ENCODE measurements around the gene ADAMTS3.
"Not testable (repeated sequence)": the region's sequence is repeated elsewhere in the genome, so short reads cannot be mapped to it uniquely, and the experiment has no call there.

The ADAMTS3 gene

DNA sequence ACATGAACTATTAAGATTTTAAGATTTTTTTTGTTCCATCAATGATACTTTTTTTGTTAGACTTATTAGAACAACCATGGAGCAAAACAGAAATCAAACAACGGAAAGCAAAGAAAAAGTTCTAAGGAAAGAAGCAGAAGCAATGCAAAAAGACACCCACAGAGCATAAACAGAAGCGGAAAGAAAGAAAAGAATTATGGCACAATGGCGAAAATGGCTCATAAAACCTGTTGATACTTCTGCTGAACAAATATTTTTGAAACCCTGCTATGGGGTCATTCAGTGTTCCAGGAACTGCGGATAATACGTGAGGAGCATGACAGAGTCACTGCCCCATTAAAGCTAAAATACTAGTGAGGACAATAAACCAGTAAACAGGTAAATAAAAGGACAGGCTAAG, 138.0 kb downstream of the ADAMTS3 start:
- H3K27me3 ChIP-seq (ENCODE audit: control insufficient read depth in 1 of 2, insufficient read depth in 2 of 2, low read length in 2 of 2): no peaks in the 10 kb centered on the region
- no peaks in the 10 kb centered on the region for H3K4me1 ChIP-seq (ENCODE audit: insufficient read depth, low read length)
- no peak overlapping the region for H3K4me3 ChIP-seq (ENCODE audit: low read depth in 1 of 2, low read length in 2 of 2)
- H3K36me3 ChIP-seq (ENCODE audit: insufficient read depth, low read length): no peaks in the 10 kb centered on the region
- H3K9me3 ChIP-seq (ENCODE audit: low read length): no peaks in the 10 kb centered on the region
- no peak overlapping the region for H3K9ac ChIP-seq (ENCODE audit: low read length)
- H3K27ac ChIP-seq (ENCODE audit: low read depth, low read length): no peak overlapping the region

DNA sequence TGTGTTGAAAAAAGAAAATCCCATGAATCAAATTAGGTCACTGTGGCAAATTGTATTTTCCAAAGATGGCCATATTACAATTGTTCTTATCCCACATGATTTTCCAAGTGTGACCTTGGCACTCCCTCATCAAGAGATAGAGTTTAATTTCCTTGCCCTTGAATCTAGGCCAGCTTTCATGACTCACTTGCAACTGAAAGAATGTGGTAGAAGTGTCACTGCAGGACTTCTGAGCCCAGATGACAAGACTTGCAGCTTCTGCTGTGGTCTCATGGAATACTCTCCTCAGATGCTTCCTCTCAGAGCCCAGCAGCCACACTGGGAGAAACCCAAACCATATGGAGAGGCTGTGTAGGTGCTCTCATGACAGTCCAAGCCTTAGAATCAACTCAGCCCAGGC, 139.0 kb downstream of the ADAMTS3 start:
- no peaks in the 10 kb centered on the region for H3K27me3 ChIP-seq (ENCODE audit: control insufficient read depth in 1 of 2, insufficient read depth in 2 of 2, low read length in 2 of 2)
- H3K9me3 ChIP-seq (ENCODE audit: low read length): no peaks in the 10 kb centered on the region
- no peak overlapping the region for H3K9ac ChIP-seq (ENCODE audit: low read length)
- H3K27ac ChIP-seq (ENCODE audit: low read depth, low read length): no peak overlapping the region
- H3K36me3 ChIP-seq (ENCODE audit: insufficient read depth, low read length): no peaks in the 10 kb centered on the region
- no peaks in the 10 kb centered on the region for H3K4me1 ChIP-seq (ENCODE audit: insufficient read depth, low read length)
- H3K4me3 ChIP-seq (ENCODE audit: low read depth in 1 of 2, low read length in 2 of 2): no peak overlapping the region

DNA sequence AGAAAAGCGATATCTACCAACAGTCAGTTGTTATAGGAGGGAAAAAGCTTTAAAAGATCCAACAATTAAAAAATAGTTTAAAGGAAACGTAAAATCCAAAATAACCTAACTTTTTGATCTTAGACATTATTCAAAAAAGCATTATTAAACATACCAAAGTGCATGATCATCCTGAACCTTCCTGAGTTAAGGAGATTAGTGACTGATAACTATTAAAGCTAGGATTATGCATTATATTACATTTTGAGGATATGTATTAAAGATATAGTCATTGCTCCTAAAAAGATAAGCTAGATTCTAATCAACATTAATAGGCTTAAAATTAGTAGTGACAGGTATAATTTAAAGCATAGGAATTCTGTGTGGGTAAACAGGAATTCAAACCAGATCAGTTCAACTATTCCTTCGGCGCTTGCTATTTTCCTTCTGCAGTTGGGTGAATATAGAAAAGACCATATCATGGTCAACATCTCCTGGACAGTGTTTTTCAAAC, 139.6 kb downstream of the ADAMTS3 start:
- no peaks in the 10 kb centered on the region for H3K4me1 ChIP-seq (ENCODE audit: insufficient read depth, low read length)
- H3K27ac ChIP-seq (ENCODE audit: low read depth, low read length): no peak overlapping the region
- H3K4me3 ChIP-seq (ENCODE audit: low read depth in 1 of 2, low read length in 2 of 2): no peak overlapping the region
- no peak overlapping the region for H3K9ac ChIP-seq (ENCODE audit: low read length)
- no peaks in the 10 kb centered on the region for H3K36me3 ChIP-seq (ENCODE audit: insufficient read depth, low read length)
- no peaks in the 10 kb centered on the region for H3K27me3 ChIP-seq (ENCODE audit: control insufficient read depth in 1 of 2, insufficient read depth in 2 of 2, low read length in 2 of 2)
- H3K9me3 ChIP-seq (ENCODE audit: low read length): no peaks in the 10 kb centered on the region

DNA sequence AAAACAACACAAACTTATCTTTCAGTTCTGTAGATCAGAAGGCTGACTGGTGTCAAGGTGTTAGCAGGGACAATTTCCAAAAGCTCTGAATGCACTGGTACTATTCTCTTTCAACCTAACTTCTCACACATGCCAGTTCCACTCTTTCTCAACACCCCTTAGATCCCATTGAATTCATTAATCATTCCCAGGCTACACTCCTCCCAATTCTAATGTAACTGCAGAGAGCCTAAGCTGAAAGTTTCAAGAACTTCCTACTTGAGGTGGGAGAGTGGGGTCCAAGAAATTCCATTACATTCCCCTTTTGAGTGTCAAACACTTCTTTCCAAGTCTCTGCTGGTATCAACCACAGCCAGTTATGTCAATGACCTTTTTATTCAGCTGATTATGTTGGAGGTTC, 142.0 kb downstream of the ADAMTS3 start:
- H3K9ac ChIP-seq (ENCODE audit: low read length): no peak overlapping the region
- no peak overlapping the region for H3K4me3 ChIP-seq (ENCODE audit: low read depth in 1 of 2, low read length in 2 of 2)
- no peaks in the 10 kb centered on the region for H3K4me1 ChIP-seq (ENCODE audit: insufficient read depth, low read length)
- no peaks in the 10 kb centered on the region for H3K27me3 ChIP-seq (ENCODE audit: control insufficient read depth in 1 of 2, insufficient read depth in 2 of 2, low read length in 2 of 2)
- no peak overlapping the region for H3K27ac ChIP-seq (ENCODE audit: low read depth, low read length)
- H3K9me3 ChIP-seq (ENCODE audit: low read length): no peaks in the 10 kb centered on the region
- H3K36me3 ChIP-seq (ENCODE audit: insufficient read depth, low read length): no peaks in the 10 kb centered on the region

DNA sequence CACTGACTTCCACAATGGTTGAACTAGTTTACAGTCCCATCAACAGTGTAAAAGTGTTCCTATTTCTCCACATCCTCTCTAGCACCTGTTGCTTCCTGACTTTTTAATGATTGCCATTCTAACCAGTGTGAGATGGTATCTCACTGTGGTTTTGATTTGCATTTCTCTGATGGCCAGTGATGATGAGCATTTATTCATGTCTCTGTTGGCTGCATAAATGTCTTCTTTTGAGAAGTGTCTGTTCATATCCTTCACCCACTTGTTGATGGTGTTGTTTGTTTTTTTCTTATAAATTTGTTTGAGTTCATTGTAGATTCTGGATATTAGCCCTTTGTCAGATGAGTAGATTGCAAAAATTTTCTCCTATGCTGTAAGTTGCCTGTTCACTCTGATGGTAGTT, 143.1 kb downstream of the ADAMTS3 start:
- H3K4me3 ChIP-seq (ENCODE audit: low read depth in 1 of 2, low read length in 2 of 2); H3K9me3 ChIP-seq (ENCODE audit: low read length); H3K4me1 ChIP-seq (ENCODE audit: insufficient read depth, low read length); H3K27me3 ChIP-seq (ENCODE audit: control insufficient read depth in 1 of 2, insufficient read depth in 2 of 2, low read length in 2 of 2); H3K27ac ChIP-seq (ENCODE audit: low read depth, low read length); H3K9ac ChIP-seq (ENCODE audit: low read length); H3K36me3 ChIP-seq (ENCODE audit: insufficient read depth, low read length): not testable (repeated sequence)

DNA sequence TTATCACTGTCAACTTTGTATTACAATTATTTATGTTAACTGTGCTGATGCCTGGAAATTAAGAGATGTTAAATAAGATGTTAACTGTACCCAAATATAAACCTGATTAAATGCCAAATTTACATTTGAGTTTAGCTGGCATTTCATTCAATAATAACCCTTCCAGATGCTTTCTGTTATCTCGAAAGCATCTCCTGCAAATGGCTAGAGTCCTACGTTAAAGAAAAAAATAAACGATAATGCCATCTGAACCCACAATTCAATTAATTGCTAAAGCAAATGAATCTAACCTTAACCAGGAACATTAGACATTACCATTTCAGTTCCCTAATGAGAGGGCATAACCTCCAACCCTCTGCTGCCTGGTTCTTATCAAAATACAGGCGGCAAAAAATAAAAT, 145.0 kb downstream of the ADAMTS3 start:
- Histone ChIP-seq H3K36me3 (ENCODE audit: insufficient read depth, low read length) (no peaks in the 10 kb centered on the region), H3K4me3 (ENCODE audit: low read depth in 1 of 2, low read length in 2 of 2) (no peak overlapping the region), H3K9me3 (ENCODE audit: low read length) (no peaks in the 10 kb centered on the region), H3K9ac (ENCODE audit: low read length) (no peak overlapping the region), H3K27ac (ENCODE audit: low read depth, low read length) (no peak overlapping the region), H3K4me1 (ENCODE audit: insufficient read depth, low read length) (no peaks in the 10 kb centered on the region), H3K27me3 (ENCODE audit: control insufficient read depth in 1 of 2, insufficient read depth in 2 of 2, low read length in 2 of 2) (no peaks in the 10 kb centered on the region)

DNA sequence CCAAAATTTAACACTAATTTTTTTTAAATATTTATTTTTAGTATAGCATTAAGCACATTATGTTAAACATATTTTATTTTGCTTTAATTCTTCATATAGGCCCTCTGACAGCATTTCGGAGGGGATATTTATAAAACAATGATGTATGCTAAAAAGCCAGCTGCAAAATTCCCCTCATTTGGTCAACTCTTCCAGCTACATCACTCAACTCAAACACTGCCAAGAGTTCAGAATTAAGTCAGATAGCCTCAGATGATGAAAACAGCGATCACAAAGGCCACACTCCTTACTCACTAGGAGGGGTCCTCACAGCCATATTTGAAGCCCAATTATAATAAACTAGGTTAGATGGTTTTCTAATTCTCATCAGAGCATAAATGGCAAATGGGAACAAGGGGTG, 146.6 kb downstream of the ADAMTS3 start:
- no peaks in the 10 kb centered on the region for H3K36me3 ChIP-seq (ENCODE audit: insufficient read depth, low read length)
- no peak overlapping the region for H3K4me3 ChIP-seq (ENCODE audit: low read depth in 1 of 2, low read length in 2 of 2)
- no peaks in the 10 kb centered on the region for H3K27me3 ChIP-seq (ENCODE audit: control insufficient read depth in 1 of 2, insufficient read depth in 2 of 2, low read length in 2 of 2)
- H3K9ac ChIP-seq (ENCODE audit: low read length): no peak overlapping the region
- H3K4me1 ChIP-seq (ENCODE audit: insufficient read depth, low read length): no peaks in the 10 kb centered on the region
- no peak overlapping the region for H3K27ac ChIP-seq (ENCODE audit: low read depth, low read length)
- no peaks in the 10 kb centered on the region for H3K9me3 ChIP-seq (ENCODE audit: low read length)

DNA sequence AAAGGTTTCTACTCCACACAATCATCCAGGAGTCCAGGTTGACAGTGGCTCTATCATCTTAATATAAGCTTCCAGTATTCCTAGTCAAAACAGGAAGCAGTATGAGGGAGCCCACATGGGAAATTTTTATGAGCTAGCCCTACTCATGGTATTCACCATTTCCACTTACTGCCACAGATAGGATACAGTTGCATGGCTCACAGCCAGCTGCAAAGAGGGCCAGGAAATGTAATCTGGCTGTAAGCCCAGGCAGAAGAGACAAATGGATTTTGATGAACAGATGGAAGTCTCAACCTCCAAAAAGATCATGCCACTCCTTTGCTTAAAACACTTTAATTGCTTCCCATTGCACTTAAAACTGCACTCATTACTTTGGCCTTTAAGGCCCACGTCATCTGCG, 150.6 kb downstream of the ADAMTS3 start:
- no peaks in the 10 kb centered on the region for H3K36me3 ChIP-seq (ENCODE audit: insufficient read depth, low read length)

DNA sequence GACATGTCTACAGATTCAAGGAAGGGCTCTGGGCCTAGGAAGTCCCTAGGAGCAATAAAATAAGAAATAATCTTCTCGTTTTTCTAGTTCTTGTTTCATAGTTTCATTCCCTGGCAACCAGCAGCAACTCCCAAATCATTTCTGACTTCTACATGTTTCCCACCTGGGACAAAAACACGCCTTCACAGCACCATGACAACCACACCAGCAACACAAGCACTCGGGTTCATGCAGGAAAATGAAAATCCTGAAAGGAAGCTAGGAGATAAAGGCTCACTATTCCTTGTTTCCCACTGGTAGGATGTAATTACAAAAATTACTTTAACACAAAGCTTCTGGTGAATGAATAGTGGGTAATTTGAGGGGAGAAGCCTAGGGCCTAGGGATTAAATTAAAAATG, 158.9 kb downstream of the ADAMTS3 start:
- Histone ChIP-seq H3K9ac (ENCODE audit: low read length) (no peak overlapping the region), H3K4me3 (ENCODE audit: low read depth in 1 of 2, low read length in 2 of 2) (no peak overlapping the region), H3K4me1 (ENCODE audit: insufficient read depth, low read length) (no peaks in the 10 kb centered on the region), H3K27me3 (ENCODE audit: control insufficient read depth in 1 of 2, insufficient read depth in 2 of 2, low read length in 2 of 2) (no peaks in the 10 kb centered on the region), H3K36me3 (ENCODE audit: insufficient read depth, low read length) (no peaks in the 10 kb centered on the region), H3K27ac (ENCODE audit: low read depth, low read length) (no peak overlapping the region), H3K9me3 (ENCODE audit: low read length) (no peaks in the 10 kb centered on the region)

More for the DNA sequence above, 150.6 kb downstream of the ADAMTS3 start:
- H3K4me1 ChIP-seq (ENCODE audit: insufficient read depth, low read length): no peaks in the 10 kb centered on the region
- H3K4me3 ChIP-seq (ENCODE audit: low read depth in 1 of 2, low read length in 2 of 2): no peak overlapping the region
- H3K27ac ChIP-seq (ENCODE audit: low read depth, low read length): no peak overlapping the region
- H3K9me3 ChIP-seq (ENCODE audit: low read length): no peaks in the 10 kb centered on the region
- no peak overlapping the region for H3K9ac ChIP-seq (ENCODE audit: low read length)
- no peaks in the 10 kb centered on the region for H3K27me3 ChIP-seq (ENCODE audit: control insufficient read depth in 1 of 2, insufficient read depth in 2 of 2, low read length in 2 of 2)

DNA sequence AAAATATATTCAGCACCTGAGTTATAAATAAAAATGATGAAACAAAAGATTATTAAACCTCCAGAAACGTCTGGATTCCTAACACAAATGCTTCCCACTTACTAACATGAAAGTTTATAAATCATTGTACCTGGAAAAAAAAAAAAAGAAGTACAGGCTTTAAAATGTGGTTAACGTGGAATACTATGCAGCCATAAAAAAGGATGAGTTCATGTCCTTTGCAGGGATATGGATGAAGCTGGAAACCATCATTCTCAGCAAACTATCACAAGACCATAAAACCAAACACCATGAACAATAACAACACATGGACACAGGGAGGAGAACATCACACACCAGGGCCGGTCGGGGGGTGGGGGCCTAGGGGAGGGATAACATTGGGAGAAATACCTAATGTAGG, 160.5 kb downstream of the ADAMTS3 start:
- no peaks in the 10 kb centered on the region for H3K4me1 ChIP-seq (ENCODE audit: insufficient read depth, low read length)
- H3K27me3 ChIP-seq (ENCODE audit: control insufficient read depth in 1 of 2, insufficient read depth in 2 of 2, low read length in 2 of 2): no peaks in the 10 kb centered on the region
- H3K9me3 ChIP-seq (ENCODE audit: low read length): no peaks in the 10 kb centered on the region
- no peak overlapping the region for H3K4me3 ChIP-seq (ENCODE audit: low read depth in 1 of 2, low read length in 2 of 2)
- H3K9ac ChIP-seq (ENCODE audit: low read length): no peak overlapping the region
- no peak overlapping the region for H3K27ac ChIP-seq (ENCODE audit: low read depth, low read length)
- no peaks in the 10 kb centered on the region for H3K36me3 ChIP-seq (ENCODE audit: insufficient read depth, low read length)

DNA sequence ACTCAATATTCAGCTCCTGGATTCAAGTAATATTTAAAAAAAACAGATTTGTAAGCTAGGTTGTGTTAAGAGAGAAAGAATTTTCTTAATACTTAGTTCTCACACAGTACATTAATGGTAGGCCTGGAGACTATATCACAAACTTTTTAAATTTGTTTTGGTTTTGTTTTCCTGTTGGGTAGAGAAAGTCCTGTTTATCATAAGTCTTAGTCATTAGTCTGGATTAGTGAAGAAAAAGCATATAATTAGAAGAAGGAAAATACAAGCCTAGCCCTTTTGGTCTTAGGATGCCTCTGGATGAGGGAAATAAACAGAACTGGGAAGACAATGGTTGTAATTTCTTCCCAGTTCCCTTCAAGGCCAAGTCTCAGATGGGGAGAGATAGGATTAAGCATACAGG, 163.6 kb downstream of the ADAMTS3 start:
- Histone ChIP-seq H3K4me3 (ENCODE audit: low read depth in 1 of 2, low read length in 2 of 2) (no peak overlapping the region), H3K9me3 (ENCODE audit: low read length) (no peaks in the 10 kb centered on the region), H3K4me1 (ENCODE audit: insufficient read depth, low read length) (no peaks in the 10 kb centered on the region), H3K27me3 (ENCODE audit: control insufficient read depth in 1 of 2, insufficient read depth in 2 of 2, low read length in 2 of 2) (no peaks in the 10 kb centered on the region), H3K36me3 (ENCODE audit: insufficient read depth, low read length) (no peaks in the 10 kb centered on the region), H3K9ac (ENCODE audit: low read length) (no peak overlapping the region), H3K27ac (ENCODE audit: low read depth, low read length) (no peak overlapping the region)

DNA sequence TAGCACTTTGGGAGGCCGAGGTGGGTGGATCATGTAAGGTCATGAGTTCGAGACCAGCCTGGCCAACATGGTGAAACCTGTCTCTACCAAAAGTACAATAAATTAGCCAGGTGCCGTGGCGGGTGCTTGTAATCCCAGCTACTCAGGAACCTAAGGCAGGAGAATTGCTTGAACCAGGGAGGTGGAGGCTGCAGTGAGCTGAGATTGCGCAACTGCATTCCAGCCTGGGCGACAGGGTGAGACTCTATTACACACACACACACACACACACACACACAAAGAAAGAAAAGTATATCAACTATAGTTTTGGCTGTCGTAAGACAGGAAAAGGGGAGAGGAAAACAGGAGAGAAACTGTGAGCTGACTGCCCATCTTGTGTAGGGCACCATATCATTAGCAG, 171.7 kb downstream of the ADAMTS3 start:
- no peaks in the 10 kb centered on the region for H3K36me3 ChIP-seq (ENCODE audit: insufficient read depth, low read length)
- H3K27me3 ChIP-seq (ENCODE audit: control insufficient read depth in 1 of 2, insufficient read depth in 2 of 2, low read length in 2 of 2): no peaks in the 10 kb centered on the region
- no peak overlapping the region for H3K27ac ChIP-seq (ENCODE audit: low read depth, low read length)
- no peak overlapping the region for H3K4me3 ChIP-seq (ENCODE audit: low read depth in 1 of 2, low read length in 2 of 2)
- H3K9ac ChIP-seq (ENCODE audit: low read length): no peak overlapping the region
- no peaks in the 10 kb centered on the region for H3K4me1 ChIP-seq (ENCODE audit: insufficient read depth, low read length)
- no peaks in the 10 kb centered on the region for H3K9me3 ChIP-seq (ENCODE audit: low read length)

Measured in muscle layer of colon (tissue), 2 donors.